ENCODE data around the gene RIMBP3B.
"Not testable (repeated sequence)": the region's sequence is repeated elsewhere in the genome, so short reads cannot be mapped to it uniquely, and the experiment has no call there.

- TF ChIP-seq, protein P1, sequence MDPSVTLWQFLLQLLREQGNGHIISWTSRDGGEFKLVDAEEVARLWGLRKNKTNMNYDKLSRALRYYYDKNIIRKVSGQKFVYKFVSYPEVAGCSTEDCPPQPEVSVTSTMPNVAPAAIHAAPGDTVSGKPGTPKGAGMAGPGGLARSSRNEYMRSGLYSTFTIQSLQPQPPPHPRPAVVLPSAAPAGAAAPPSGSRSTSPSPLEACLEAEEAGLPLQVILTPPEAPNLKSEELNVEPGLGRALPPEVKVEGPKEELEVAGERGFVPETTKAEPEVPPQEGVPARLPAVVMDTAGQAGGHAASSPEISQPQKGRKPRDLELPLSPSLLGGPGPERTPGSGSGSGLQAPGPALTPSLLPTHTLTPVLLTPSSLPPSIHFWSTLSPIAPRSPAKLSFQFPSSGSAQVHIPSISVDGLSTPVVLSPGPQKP (IDR thresholded peaks at IDR 0.05; ENCODE audit: low read depth, low read length), result not testable (repeated sequence)
- TF ChIP-seq, protein P2, sequence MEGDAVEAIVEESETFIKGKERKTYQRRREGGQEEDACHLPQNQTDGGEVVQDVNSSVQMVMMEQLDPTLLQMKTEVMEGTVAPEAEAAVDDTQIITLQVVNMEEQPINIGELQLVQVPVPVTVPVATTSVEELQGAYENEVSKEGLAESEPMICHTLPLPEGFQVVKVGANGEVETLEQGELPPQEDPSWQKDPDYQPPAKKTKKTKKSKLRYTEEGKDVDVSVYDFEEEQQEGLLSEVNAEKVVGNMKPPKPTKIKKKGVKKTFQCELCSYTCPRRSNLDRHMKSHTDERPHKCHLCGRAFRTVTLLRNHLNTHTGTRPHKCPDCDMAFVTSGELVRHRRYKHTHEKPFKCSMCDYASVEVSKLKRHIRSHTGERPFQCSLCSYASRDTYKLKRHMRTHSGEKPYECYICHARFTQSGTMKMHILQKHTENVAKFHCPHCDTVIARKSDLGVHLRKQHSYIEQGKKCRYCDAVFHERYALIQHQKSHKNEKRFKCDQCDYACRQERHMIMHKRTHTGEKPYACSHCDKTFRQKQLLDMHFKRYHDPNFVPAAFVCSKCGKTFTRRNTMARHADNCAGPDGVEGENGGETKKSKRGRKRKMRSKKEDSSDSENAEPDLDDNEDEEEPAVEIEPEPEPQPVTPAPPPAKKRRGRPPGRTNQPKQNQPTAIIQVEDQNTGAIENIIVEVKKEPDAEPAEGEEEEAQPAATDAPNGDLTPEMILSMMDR (IDR thresholded peaks at IDR 0.05), result not testable (repeated sequence)
- TF ChIP-seq RAD21 (conservative IDR thresholded peaks at IDR 0.05 in 1 of 2, IDR thresholded peaks at IDR 0.05 in 1 of 2); CEBPB (IDR thresholded peaks at IDR 0.05); POLR2A (IDR thresholded peaks at IDR 0.05; ENCODE audit: low read length); ZNF302 (CRISPR knock-in tag; IDR thresholded peaks at IDR 0.05); USF2 (IDR thresholded peaks at IDR 0.05); MAX (IDR thresholded peaks at IDR 0.05); JUN (IDR thresholded peaks at IDR 0.05): not testable (repeated sequence)
- TF ChIP-seq, protein P3, sequence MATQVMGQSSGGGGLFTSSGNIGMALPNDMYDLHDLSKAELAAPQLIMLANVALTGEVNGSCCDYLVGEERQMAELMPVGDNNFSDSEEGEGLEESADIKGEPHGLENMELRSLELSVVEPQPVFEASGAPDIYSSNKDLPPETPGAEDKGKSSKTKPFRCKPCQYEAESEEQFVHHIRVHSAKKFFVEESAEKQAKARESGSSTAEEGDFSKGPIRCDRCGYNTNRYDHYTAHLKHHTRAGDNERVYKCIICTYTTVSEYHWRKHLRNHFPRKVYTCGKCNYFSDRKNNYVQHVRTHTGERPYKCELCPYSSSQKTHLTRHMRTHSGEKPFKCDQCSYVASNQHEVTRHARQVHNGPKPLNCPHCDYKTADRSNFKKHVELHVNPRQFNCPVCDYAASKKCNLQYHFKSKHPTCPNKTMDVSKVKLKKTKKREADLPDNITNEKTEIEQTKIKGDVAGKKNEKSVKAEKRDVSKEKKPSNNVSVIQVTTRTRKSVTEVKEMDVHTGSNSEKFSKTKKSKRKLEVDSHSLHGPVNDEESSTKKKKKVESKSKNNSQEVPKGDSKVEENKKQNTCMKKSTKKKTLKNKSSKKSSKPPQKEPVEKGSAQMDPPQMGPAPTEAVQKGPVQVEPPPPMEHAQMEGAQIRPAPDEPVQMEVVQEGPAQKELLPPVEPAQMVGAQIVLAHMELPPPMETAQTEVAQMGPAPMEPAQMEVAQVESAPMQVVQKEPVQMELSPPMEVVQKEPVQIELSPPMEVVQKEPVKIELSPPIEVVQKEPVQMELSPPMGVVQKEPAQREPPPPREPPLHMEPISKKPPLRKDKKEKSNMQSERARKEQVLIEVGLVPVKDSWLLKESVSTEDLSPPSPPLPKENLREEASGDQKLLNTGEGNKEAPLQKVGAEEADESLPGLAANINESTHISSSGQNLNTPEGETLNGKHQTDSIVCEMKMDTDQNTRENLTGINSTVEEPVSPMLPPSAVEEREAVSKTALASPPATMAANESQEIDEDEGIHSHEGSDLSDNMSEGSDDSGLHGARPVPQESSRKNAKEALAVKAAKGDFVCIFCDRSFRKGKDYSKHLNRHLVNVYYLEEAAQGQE (IDR thresholded peaks at IDR 0.05), result not testable (repeated sequence)
Measured at GRCh38 chr22:21438013-21438412, 54.5 kb downstream of the RIMBP3B start.
